ENCODE measurements around the gene MYLK2. TPM values are rescaled to one million over a fixed set of nuclear protein-coding genes. Genes with fewer than 3 reads are reported as not detected.
A peak's percentile ranks its signal among the peaks of the same experiment; 100 is the strongest.

Gene MYLK2
- polyA plus RNA-seq, 1 donor from 2014 or later, result 0.22 TPM

DNA sequence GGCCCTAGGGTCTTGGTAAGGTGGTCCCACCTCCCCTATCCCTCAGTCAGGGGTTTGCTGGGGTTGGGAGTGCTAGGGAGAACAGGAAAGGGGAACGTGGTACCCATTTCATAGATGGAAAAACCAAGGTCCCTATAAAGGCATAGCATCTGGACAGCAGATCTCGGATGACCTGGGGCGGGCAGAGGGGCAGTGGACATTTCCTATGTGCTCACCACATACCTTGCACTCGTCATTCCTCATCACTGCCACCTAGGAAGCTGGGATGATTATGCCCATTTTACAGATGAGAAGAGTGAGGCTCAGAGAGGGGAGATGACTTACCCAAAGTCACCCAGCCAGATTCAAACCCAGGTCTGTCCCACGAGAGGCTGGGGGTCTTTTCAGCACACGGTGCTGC is 12.1 kb downstream of the MYLK2 start:
- H4K20me1 ChIP-seq (ENCODE audit: insufficient read depth), result no peaks in the 10 kb centered on the region
- no peak overlapping the region for H3K4me3 ChIP-seq (ENCODE audit: low read length)
- TF ChIP-seq SMC3 (conservative IDR thresholded peaks at IDR 0.05; ENCODE audit: poor library complexity) (no peak), POLR2AphosphoS5 (IDR thresholded peaks at IDR 0.05) (no peak), REST (IDR thresholded peaks at IDR 0.05; ENCODE audit: borderline replicate concordance) (no peak), MXI1 (conservative IDR thresholded peaks at IDR 0.05; ENCODE audit: poor library complexity, severe bottlenecking) (no peak)
- H3F3A ChIP-seq (ENCODE audit: insufficient read depth, low read length, poor library complexity, severe bottlenecking), result no peaks in the 10 kb centered on the region
- no peaks in the 10 kb centered on the region for H3K9me3 ChIP-seq (ENCODE audit: low read length)
- no peaks in the 10 kb centered on the region for H3K27me3 ChIP-seq (ENCODE audit: insufficient read depth, low read depth, low read length)
- no peaks in the 10 kb centered on the region for H3K79me2 ChIP-seq (replicated peaks; ENCODE audit: insufficient read depth, low read length)
- no peaks in the 10 kb centered on the region for H3K9me2 ChIP-seq (ENCODE audit: insufficient read depth, low read length)
- no peak overlapping the region for H2AFZ ChIP-seq (ENCODE audit: low read depth, low read length)
- no peak overlapping the region for H3K9ac ChIP-seq (ENCODE audit: low read length)
- no peak overlapping the region for H3K27ac ChIP-seq (ENCODE audit: low read length)
- no peaks in the 10 kb centered on the region for H3K36me3 ChIP-seq (ENCODE audit: insufficient read depth, low read length)
- no peak overlapping the region for H3K4me2 ChIP-seq (ENCODE audit: low read length)

DNA sequence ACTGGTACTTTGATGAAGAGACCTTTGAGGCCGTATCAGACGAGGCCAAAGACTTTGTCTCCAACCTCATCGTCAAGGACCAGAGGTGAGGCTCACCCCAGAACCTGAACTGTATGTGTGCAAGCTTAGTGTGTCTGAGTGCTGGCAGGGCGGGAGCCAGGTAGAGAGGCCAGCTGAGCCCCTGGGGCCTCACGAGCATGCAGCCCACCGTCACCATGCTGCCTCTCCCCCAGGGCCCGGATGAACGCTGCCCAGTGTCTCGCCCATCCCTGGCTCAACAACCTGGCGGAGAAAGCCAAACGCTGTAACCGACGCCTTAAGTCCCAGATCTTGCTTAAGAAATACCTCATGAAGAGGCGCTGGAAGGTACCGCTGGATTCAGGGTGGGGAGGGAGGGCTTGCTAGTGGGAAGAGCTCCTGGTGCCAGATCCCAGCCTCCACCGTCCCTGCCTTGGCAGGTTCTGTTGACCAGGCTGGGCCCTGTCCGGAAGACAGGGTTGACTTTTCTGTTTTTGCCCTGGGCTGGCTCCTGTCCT is 12.7 kb downstream of the MYLK2 start:
- no peaks in the 10 kb centered on the region for H3K9me2 ChIP-seq (ENCODE audit: insufficient read depth, low read length)
- TF ChIP-seq RAD21 (conservative IDR thresholded peaks at IDR 0.05), result no peak
- TF ChIP-seq EP300 (conservative IDR thresholded peaks at IDR 0.05; ENCODE audit: poor library complexity, severe bottlenecking), result no peak

GRCh38 chr20:31833130-31833930 is 14.2 kb downstream of the MYLK2 start:
- H3K79me2 ChIP-seq (replicated peaks; ENCODE audit: insufficient read depth, low read length), result no peaks in the 10 kb centered on the region
- no peak overlapping the region for H3K9ac ChIP-seq (ENCODE audit: low read length)
- no peak for TF ChIP-seq POLR2AphosphoS5 (IDR thresholded peaks at IDR 0.05)
- TF ChIP-seq EP300 (conservative IDR thresholded peaks at IDR 0.05; ENCODE audit: poor library complexity, severe bottlenecking), result no peak
- peak; percentile 72 for TF ChIP-seq CTCF (IDR thresholded peaks at IDR 0.05; ENCODE audit: poor library complexity, severe bottlenecking)
- peak; percentile 22 for TF ChIP-seq SMC3 (conservative IDR thresholded peaks at IDR 0.05; ENCODE audit: poor library complexity)
- TF ChIP-seq EZH2 (IDR thresholded peaks at IDR 0.05; ENCODE audit: borderline replicate concordance, insufficient read depth, low read length, poor library complexity, severe bottlenecking), result no peak
- TF ChIP-seq MXI1 (conservative IDR thresholded peaks at IDR 0.05; ENCODE audit: poor library complexity, severe bottlenecking), result no peak
- TF ChIP-seq REST (IDR thresholded peaks at IDR 0.05; ENCODE audit: borderline replicate concordance), result no peak
- no peak for TF ChIP-seq TAF1 (IDR thresholded peaks at IDR 0.05; ENCODE audit: low read depth)
- TF ChIP-seq RAD21 (conservative IDR thresholded peaks at IDR 0.05), result no peak
- no peak overlapping the region for H2AFZ ChIP-seq (ENCODE audit: low read depth, low read length)
- no peaks in the 10 kb centered on the region for H3K9me2 ChIP-seq (ENCODE audit: insufficient read depth, low read length)
- no peaks in the 10 kb centered on the region for H3K9me3 ChIP-seq (ENCODE audit: low read length)
- no peak overlapping the region for H3K4me3 ChIP-seq (ENCODE audit: low read length)
- no peak overlapping the region for H3K4me2 ChIP-seq (ENCODE audit: low read length)
- H4K20me1 ChIP-seq (ENCODE audit: insufficient read depth), result no peaks in the 10 kb centered on the region
- no peak overlapping the region for H3K27ac ChIP-seq (ENCODE audit: low read length)
- H3F3A ChIP-seq (ENCODE audit: insufficient read depth, low read length, poor library complexity, severe bottlenecking), result no peaks in the 10 kb centered on the region
- no peaks in the 10 kb centered on the region for H3K27me3 ChIP-seq (ENCODE audit: insufficient read depth, low read depth, low read length)
- H3K36me3 ChIP-seq (ENCODE audit: insufficient read depth, low read length), result no peaks in the 10 kb centered on the region

More for the DNA sequence above, 12.7 kb downstream of the MYLK2 start:
- Histone ChIP-seq H3K4me2 (ENCODE audit: low read length) (no peak overlapping the region), H3K4me3 (ENCODE audit: low read length) (no peak overlapping the region), H3K9ac (ENCODE audit: low read length) (no peak overlapping the region), H3K79me2 (replicated peaks; ENCODE audit: insufficient read depth, low read length) (no peaks in the 10 kb centered on the region), H3K36me3 (ENCODE audit: insufficient read depth, low read length) (no peaks in the 10 kb centered on the region), H3K27ac (ENCODE audit: low read length) (no peak overlapping the region), H4K20me1 (ENCODE audit: insufficient read depth) (no peaks in the 10 kb centered on the region), H3F3A (ENCODE audit: insufficient read depth, low read length, poor library complexity, severe bottlenecking) (no peaks in the 10 kb centered on the region), H3K9me3 (ENCODE audit: low read length) (no peaks in the 10 kb centered on the region), H3K27me3 (ENCODE audit: insufficient read depth, low read depth, low read length) (no peaks in the 10 kb centered on the region), H2AFZ (ENCODE audit: low read depth, low read length) (no peak overlapping the region)

Measured in neural cell (in vitro differentiated cells).